HL-60 (cell line): ENCODE data around the gene ADGRL3.

ENCODE experiments used
- GABPA ChIP-seq: IDR thresholded peaks from 2 replicates; pipeline ENCODE4 v1.6.1; 2012; ENCODE audit warnings: low read depth
- POLR2AphosphoS5 ChIP-seq: IDR thresholded peaks from 2 replicates; pipeline ENCODE4 v1.6.1; 2012; ENCODE audit warnings: low read depth
- TF ChIP-seq, protein P1 (sequence below): IDR thresholded peaks from one replicate; pipeline ENCODE4 v1.5.1; 2011; ENCODE audit warnings: low read length, control low read depth, inconsistent platforms; ENCODE audit not compliant: insufficient read depth
- TF ChIP-seq, protein P2 (sequence below): IDR thresholded peaks from 2 replicates; pipeline ENCODE4 v1.6.1; 2012; ENCODE audit warnings: low read depth; ENCODE audit not compliant: insufficient replicate concordance

DNA sequence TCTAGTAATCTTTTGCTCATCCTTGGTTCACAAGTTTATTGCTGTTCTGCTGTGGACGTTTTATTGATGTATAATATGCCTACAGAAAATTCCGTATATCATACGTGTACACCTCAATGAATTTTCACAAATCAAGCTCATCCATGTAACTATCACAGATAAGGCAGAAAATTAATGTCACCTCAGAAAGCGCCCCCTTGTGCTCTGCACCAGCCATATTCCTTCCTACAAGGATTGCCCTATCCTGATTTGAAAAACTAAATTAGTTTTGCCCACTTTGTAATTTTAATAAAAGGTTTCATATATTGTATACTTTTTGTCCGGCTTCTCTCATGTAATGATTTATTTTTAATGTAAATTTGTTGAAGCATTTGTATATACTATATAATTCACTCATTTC lies 390.8 kb downstream of the ADGRL3 start:
- TF ChIP-seq POLR2AphosphoS5 (no peak), GABPA (no peak)
- TF ChIP-seq, protein P1, sequence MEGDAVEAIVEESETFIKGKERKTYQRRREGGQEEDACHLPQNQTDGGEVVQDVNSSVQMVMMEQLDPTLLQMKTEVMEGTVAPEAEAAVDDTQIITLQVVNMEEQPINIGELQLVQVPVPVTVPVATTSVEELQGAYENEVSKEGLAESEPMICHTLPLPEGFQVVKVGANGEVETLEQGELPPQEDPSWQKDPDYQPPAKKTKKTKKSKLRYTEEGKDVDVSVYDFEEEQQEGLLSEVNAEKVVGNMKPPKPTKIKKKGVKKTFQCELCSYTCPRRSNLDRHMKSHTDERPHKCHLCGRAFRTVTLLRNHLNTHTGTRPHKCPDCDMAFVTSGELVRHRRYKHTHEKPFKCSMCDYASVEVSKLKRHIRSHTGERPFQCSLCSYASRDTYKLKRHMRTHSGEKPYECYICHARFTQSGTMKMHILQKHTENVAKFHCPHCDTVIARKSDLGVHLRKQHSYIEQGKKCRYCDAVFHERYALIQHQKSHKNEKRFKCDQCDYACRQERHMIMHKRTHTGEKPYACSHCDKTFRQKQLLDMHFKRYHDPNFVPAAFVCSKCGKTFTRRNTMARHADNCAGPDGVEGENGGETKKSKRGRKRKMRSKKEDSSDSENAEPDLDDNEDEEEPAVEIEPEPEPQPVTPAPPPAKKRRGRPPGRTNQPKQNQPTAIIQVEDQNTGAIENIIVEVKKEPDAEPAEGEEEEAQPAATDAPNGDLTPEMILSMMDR = no peak
- TF ChIP-seq, protein P2, sequence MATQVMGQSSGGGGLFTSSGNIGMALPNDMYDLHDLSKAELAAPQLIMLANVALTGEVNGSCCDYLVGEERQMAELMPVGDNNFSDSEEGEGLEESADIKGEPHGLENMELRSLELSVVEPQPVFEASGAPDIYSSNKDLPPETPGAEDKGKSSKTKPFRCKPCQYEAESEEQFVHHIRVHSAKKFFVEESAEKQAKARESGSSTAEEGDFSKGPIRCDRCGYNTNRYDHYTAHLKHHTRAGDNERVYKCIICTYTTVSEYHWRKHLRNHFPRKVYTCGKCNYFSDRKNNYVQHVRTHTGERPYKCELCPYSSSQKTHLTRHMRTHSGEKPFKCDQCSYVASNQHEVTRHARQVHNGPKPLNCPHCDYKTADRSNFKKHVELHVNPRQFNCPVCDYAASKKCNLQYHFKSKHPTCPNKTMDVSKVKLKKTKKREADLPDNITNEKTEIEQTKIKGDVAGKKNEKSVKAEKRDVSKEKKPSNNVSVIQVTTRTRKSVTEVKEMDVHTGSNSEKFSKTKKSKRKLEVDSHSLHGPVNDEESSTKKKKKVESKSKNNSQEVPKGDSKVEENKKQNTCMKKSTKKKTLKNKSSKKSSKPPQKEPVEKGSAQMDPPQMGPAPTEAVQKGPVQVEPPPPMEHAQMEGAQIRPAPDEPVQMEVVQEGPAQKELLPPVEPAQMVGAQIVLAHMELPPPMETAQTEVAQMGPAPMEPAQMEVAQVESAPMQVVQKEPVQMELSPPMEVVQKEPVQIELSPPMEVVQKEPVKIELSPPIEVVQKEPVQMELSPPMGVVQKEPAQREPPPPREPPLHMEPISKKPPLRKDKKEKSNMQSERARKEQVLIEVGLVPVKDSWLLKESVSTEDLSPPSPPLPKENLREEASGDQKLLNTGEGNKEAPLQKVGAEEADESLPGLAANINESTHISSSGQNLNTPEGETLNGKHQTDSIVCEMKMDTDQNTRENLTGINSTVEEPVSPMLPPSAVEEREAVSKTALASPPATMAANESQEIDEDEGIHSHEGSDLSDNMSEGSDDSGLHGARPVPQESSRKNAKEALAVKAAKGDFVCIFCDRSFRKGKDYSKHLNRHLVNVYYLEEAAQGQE = no peak
